CD1c-positive myeloid dendritic cell (primary cell): Measurements from ENCODE around the gene RHBDL1.
A peak's percentile ranks its signal among the peaks of the same experiment; 100 is the strongest.

ENCODE experiments used
- DNase-seq: peaks from one replicate; pipeline ENCODE4 v3.0.0-alpha.2; 2016; ENCODE audit errors: extremely low spot score

The RHBDL1 gene

GRCh38 chr16:674968-675883 lies at the start of gene RHBDL1:
TSS of gene RHBDL1 (plus strand) at chr16:675671. CDS start at chr16:675791, 120 bp downstream.
- DNase-seq = peak; percentile 48

GRCh38 chr16:625977-626765 lies 49.3 kb upstream of the RHBDL1 start:
- DNase-seq = no peak

GRCh38 chr16:626787-627453 lies 48.6 kb upstream of the RHBDL1 start:
- no peak for DNase-seq

- DNase-seq = no peak
Measured at GRCh38 chr16:627454-628239, 47.8 kb upstream of the RHBDL1 start.

- no peak for DNase-seq
Measured at GRCh38 chr16:628321-629061, 47.0 kb upstream of the RHBDL1 start.

- DNase-seq = no peak
Measured at GRCh38 chr16:629185-629832, 46.2 kb upstream of the RHBDL1 start.

- no peak for DNase-seq
Measured at GRCh38 chr16:629833-630248, 45.6 kb upstream of the RHBDL1 start.

- DNase-seq = peak; percentile 23
Measured at GRCh38 chr16:630249-630814, 45.1 kb upstream of the RHBDL1 start.

- no peak for DNase-seq
Measured at GRCh38 chr16:630815-631405, 44.6 kb upstream of the RHBDL1 start, which contains the start of gene WFIKKN1. TSS of gene WFIKKN1 (plus strand) at chr16:630985. CDS start at chr16:631254, 269 bp downstream.

- DNase-seq = no peak
Measured at GRCh38 chr16:631808-632358, 43.6 kb upstream of the RHBDL1 start.

GRCh38 chr16:632486-633335 lies 42.8 kb upstream of the RHBDL1 start:
- no peak for DNase-seq

GRCh38 chr16:633336-634050 lies 42.0 kb upstream of the RHBDL1 start:
- no peak for DNase-seq

GRCh38 chr16:634051-634670 lies 41.3 kb upstream of the RHBDL1 start:
- no peak for DNase-seq

GRCh38 chr16:634996-635395 lies 40.5 kb upstream of the RHBDL1 start:
- no peak for DNase-seq

GRCh38 chr16:635573-636205 lies 39.8 kb upstream of the RHBDL1 start:
- DNase-seq = no peak
